Panc1 (cell line): ENCODE results near the gene PEX13. TPM values are rescaled to one million over a fixed set of nuclear protein-coding genes. Genes with fewer than 3 reads are reported as not detected.

Experiments
- ATAC-seq: fragments of 200-7000 bp; cut with Tn5 transposase; 2 replicates; pipeline ENCODE4 v1.9.1; 2020; ENCODE audit warnings: mild to moderate bottlenecking, moderate library complexity
- BruUV-seq: library from RNA; stranded (reverse); fragments of 400-500 nt; replicated peaks from 2 replicates; lab custom pipeline; 2021; lab: Mats Ljungman, UMichigan
- CTCF ChIA-PET: fragments of 300-600 bp; sonication (Branson Sonifier 250); formaldehyde crosslinking; loops from one replicate; lab custom pipeline; 2022; ENCODE audit warnings: antibody characterized with exemption; lab: Charles Lee
- POLR2A ChIA-PET: fragments of 300-600 bp; sonication (Branson Sonifier 250); formaldehyde crosslinking; loops from one replicate; lab custom pipeline; 2022; ENCODE audit warnings: antibody characterized with exemption; lab: Charles Lee
- DNase-seq: peaks from one replicate; pipeline ENCODE4 v3.0.0-alpha.2; 2010; ENCODE audit warnings: low read depth, low spot score
- H3K27ac ChIP-seq: 2 replicates; pipeline ENCODE4 v1.5.1; 2011; ENCODE audit warnings: mild to moderate bottlenecking, low read length, inconsistent platforms
- H3K27me3 ChIP-seq: fragments of 200-500 bp; sonication (Bioruptor generic); 2 replicates; pipeline ENCODE4 v1.6.0; 2014; ENCODE audit warnings: low read length, inconsistent platforms; ENCODE audit not compliant: control insufficient read depth, insufficient read depth
- H3K36me3 ChIP-seq: fragments of 200-500 bp; sonication (Bioruptor generic); 2 replicates; pipeline ENCODE4 v1.5.1; 2014; ENCODE audit warnings: inconsistent platforms, mild to moderate bottlenecking, low read length, moderate library complexity; ENCODE audit not compliant: control insufficient read depth, insufficient read depth
- H3K4me1 ChIP-seq: 2 replicates; pipeline ENCODE4 v1.5.1; 2011; ENCODE audit warnings: inconsistent platforms, mild to moderate bottlenecking, low read length, moderate library complexity; ENCODE audit not compliant: control insufficient read depth, insufficient read depth
- H3K4me3 ChIP-seq, 2 experiments: 2 replicates each; pipeline ENCODE4 v1.5.1; 2011 to 2012; ENCODE audit warnings: low read depth in 2 of 2, low read length in 2 of 2, mild to moderate bottlenecking in 2 of 2, inconsistent platforms in 1 of 2, moderate library complexity in 1 of 2
- H3K9me3 ChIP-seq: fragments of 200-500 bp; sonication (Bioruptor generic); 2 replicates; pipeline ENCODE4 v1.5.1; 2014; ENCODE audit warnings: low read depth, mild to moderate bottlenecking, inconsistent platforms, low read length, moderate library complexity; ENCODE audit not compliant: control insufficient read depth, insufficient read depth
- CTCF ChIP-seq: fragments of 450-650 bp; IDR thresholded peaks from 2 replicates; pipeline ENCODE4 v1.5.1; 2017; ENCODE audit warnings: mild to moderate bottlenecking
- POLR2AphosphoS5 ChIP-seq: IDR thresholded peaks from 2 replicates; pipeline ENCODE4 v1.6.1; 2012; ENCODE audit warnings: mild to moderate bottlenecking, low read depth, low read length, moderate library complexity
- SIN3A ChIP-seq: IDR thresholded peaks from 2 replicates; pipeline ENCODE4 v1.6.1; 2012; ENCODE audit warnings: low read depth, mild to moderate bottlenecking, low read length, moderate library complexity, borderline replicate concordance; ENCODE audit not compliant: insufficient read depth
- TCF7L2 ChIP-seq: IDR thresholded peaks from 2 replicates; pipeline ENCODE4 v1.6.1; 2011; ENCODE audit warnings: mild to moderate bottlenecking, low read depth, low read length, inconsistent platforms
- in situ Hi-C: cut with HindIII; loops from 2 replicates; pipeline ENCODE4 v1.10.0; 2016; ENCODE audit warnings: low sequenced_read_pairs, low pct_unique_long_range_greater_than_20kb
- intact Hi-C: fragments of 100-400 bp; cut with micrococcal nuclease; formaldehyde crosslinking; loops from one replicate; pipeline ENCODE4 v1.10.0; 2022; ENCODE audit not compliant: unreplicated experiment
- total RNA-seq: library from RNA; stranded (reverse); gene quantifications from one replicate; pipeline ENCODE4 v1.2.1, GENCODE V29; 2021; ENCODE audit not compliant: unreplicated experiment
- TF ChIP-seq, protein P1 (sequence below), 2 experiments: IDR thresholded peaks; 2 replicates each; pipeline ENCODE4 v1.6.1; 2011 to 2012; ENCODE audit warnings: low read depth in 2 of 2, control low read depth in 1 of 2, low read length in 1 of 2, mild to moderate bottlenecking in 1 of 2, moderate library complexity in 1 of 2; ENCODE audit not compliant: insufficient read depth in 1 of 2

PEX13 gene
- total RNA-seq, 1 experiment from 2014 or later: 24.7 TPM

GRCh38 chr2:61014763-61015162, 2.8 kb upstream of the PEX13 start:
- no peak for DNase-seq
- TF ChIP-seq CTCF (no peak), SIN3A (no peak), POLR2AphosphoS5 (no peak), TCF7L2 (no peak)
- TF ChIP-seq, protein P1, sequence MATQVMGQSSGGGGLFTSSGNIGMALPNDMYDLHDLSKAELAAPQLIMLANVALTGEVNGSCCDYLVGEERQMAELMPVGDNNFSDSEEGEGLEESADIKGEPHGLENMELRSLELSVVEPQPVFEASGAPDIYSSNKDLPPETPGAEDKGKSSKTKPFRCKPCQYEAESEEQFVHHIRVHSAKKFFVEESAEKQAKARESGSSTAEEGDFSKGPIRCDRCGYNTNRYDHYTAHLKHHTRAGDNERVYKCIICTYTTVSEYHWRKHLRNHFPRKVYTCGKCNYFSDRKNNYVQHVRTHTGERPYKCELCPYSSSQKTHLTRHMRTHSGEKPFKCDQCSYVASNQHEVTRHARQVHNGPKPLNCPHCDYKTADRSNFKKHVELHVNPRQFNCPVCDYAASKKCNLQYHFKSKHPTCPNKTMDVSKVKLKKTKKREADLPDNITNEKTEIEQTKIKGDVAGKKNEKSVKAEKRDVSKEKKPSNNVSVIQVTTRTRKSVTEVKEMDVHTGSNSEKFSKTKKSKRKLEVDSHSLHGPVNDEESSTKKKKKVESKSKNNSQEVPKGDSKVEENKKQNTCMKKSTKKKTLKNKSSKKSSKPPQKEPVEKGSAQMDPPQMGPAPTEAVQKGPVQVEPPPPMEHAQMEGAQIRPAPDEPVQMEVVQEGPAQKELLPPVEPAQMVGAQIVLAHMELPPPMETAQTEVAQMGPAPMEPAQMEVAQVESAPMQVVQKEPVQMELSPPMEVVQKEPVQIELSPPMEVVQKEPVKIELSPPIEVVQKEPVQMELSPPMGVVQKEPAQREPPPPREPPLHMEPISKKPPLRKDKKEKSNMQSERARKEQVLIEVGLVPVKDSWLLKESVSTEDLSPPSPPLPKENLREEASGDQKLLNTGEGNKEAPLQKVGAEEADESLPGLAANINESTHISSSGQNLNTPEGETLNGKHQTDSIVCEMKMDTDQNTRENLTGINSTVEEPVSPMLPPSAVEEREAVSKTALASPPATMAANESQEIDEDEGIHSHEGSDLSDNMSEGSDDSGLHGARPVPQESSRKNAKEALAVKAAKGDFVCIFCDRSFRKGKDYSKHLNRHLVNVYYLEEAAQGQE (IDR thresholded peaks at IDR 0.05; ENCODE audit: insufficient read depth in 1 of 2, low read depth in 2 of 2, low read length in 1 of 2): no peak
- no peaks in the 10 kb centered on the region for H3K9me3 ChIP-seq
- ChIA-PET CTCF (no interaction called here), POLR2A (no interaction called here)
- peaks cover 12% of the 10 kb centered on the region; the same call in 1 of the 2 replicates for H3K4me1 ChIP-seq
- in situ Hi-C loops (no loop called here), intact Hi-C loops (no loop called here)
- peaks cover 5% of the 10 kb centered on the region for H3K36me3 ChIP-seq
- no peak for ATAC-seq
- BruUV-seq: no TSS peak
- H3K27me3 ChIP-seq: no peaks in the 10 kb centered on the region
- H3K27ac ChIP-seq: no peak overlapping the region
- no peak overlapping the region for H3K4me3 ChIP-seq

GRCh38 chr2:61015976-61016375, 1.5 kb upstream of the PEX13 start:
- POLR2A ChIA-PET: no interaction called here

More at GRCh38 chr2:61015976-61016375, 1.5 kb upstream of the PEX13 start:
- H3K4me1 ChIP-seq: peaks cover 12% of the 10 kb centered on the region; the same call in 1 of the 2 replicates
- in situ Hi-C loops: no loop called here
- intact Hi-C loops: no loop called here
- H3K27me3 ChIP-seq: no peaks in the 10 kb centered on the region
- no TSS peak for BruUV-seq
- no peaks in the 10 kb centered on the region for H3K9me3 ChIP-seq
- peak overlapping the region; percentile 94 to 98; a peak in 3 of 4 replicates for H3K4me3 ChIP-seq
- no peak for DNase-seq
- H3K36me3 ChIP-seq: peaks cover 3% of the 10 kb centered on the region
- ATAC-seq: no peak
- H3K27ac ChIP-seq: peak overlapping the region; percentile 99
- TF ChIP-seq POLR2AphosphoS5: no peak
- TF ChIP-seq SIN3A: no peak
- no peak for TF ChIP-seq TCF7L2
- TF ChIP-seq, protein P1 (IDR thresholded peaks at IDR 0.05; ENCODE audit: insufficient read depth in 1 of 2, low read depth in 2 of 2, low read length in 1 of 2): no peak
- TF ChIP-seq CTCF: no peak
- CTCF ChIA-PET: no interaction called here
